H1 (cell line): ENCODE measurements around the gene IL31RA. TPM values are rescaled to one million over a fixed set of nuclear protein-coding genes. Genes with fewer than 3 reads are reported as not detected.

ENCODE experiments used
- BRCA1 ChIP-seq: IDR thresholded peaks from 2 replicates; pipeline ENCODE4 v1.6.1; 2012; ENCODE audit warnings: low read depth, low read length, improper control_type of control experiment
- EGR1 ChIP-seq: IDR thresholded peaks from 2 replicates; pipeline ENCODE4 v1.6.1; 2011; ENCODE audit warnings: low read depth, low read length, borderline replicate concordance
- EP300 ChIP-seq, 2 experiments: IDR thresholded peaks; 1 replicate in 1 of 2; 2 replicates in 1 of 2; pipeline ENCODE4 v1.6.1; 2011 to 2012; ENCODE audit warnings: low read depth in 2 of 2, low read length in 2 of 2, mild to moderate bottlenecking in 2 of 2, borderline replicate concordance in 1 of 2, inconsistent platforms in 1 of 2, moderate library complexity in 1 of 2
- EZH2 ChIP-seq: fragments of 200-600 bp; sonication (generic); IDR thresholded peaks from 2 replicates; pipeline ENCODE4 v1.7.1; 2012; ENCODE audit warnings: low read depth, mild to moderate bottlenecking, moderate library complexity, low read length, inconsistent platforms; ENCODE audit not compliant: severe bottlenecking
- HDAC2 ChIP-seq, 2 experiments: fragments of 300-600 bp in 1 of 2; sonication (generic) in 1 of 2; IDR thresholded peaks; 2 replicates each; pipeline ENCODE4 v1.6.1; 2011 to 2012; ENCODE audit warnings: low read depth in 2 of 2, low read length in 2 of 2, mild to moderate bottlenecking in 2 of 2, moderate library complexity in 2 of 2, borderline replicate concordance in 1 of 2, inconsistent platforms in 1 of 2
- JUN ChIP-seq: IDR thresholded peaks from 2 replicates; pipeline ENCODE4 v1.6.1; 2011; ENCODE audit warnings: low read depth, mild to moderate bottlenecking, improper control_type of control experiment, low read length
- NANOG ChIP-seq: IDR thresholded peaks from 2 replicates; pipeline ENCODE4 v1.6.1; 2011; ENCODE audit warnings: low read length, low read depth, mild to moderate bottlenecking, inconsistent platforms; ENCODE audit not compliant: insufficient read depth, poor library complexity, severe bottlenecking
- NRF1 ChIP-seq: IDR thresholded peaks from 2 replicates; pipeline ENCODE4 v1.6.1; 2011; ENCODE audit warnings: mild to moderate bottlenecking, low read depth, low read length, improper control_type of control experiment
- POLR2A ChIP-seq, 2 experiments: IDR thresholded peaks; 1 replicate in 1 of 2; 2 replicates in 1 of 2; pipeline ENCODE4 v1.6.1; 2011; ENCODE audit warnings: low read depth in 2 of 2, low read length in 2 of 2, mild to moderate bottlenecking in 2 of 2; ENCODE audit errors: control extremely low read depth in 1 of 2
- POU5F1 ChIP-seq: IDR thresholded peaks from 2 replicates; pipeline ENCODE4 v1.6.1; 2011; ENCODE audit warnings: low read depth, mild to moderate bottlenecking, low read length, moderate library complexity
- SP1 ChIP-seq: IDR thresholded peaks from 2 replicates; pipeline ENCODE4 v1.6.1; 2011; ENCODE audit warnings: low read depth, low read length
- polyA plus RNA-seq, 7 experiments: library from polyadenylated mRNA; depleted of rRNA in 3 of 7; stranded (reverse) in 5 of 7; unstranded in 2 of 7; fragments of >200 nt in 5 of 7; fragments of 200-250 nt in 2 of 7; gene quantifications; 1 replicate in 5 of 7; 2 replicates in 1 of 7; 4 replicates in 1 of 7; pipeline versions ENCODE4 v1.2.1 to v1.2.3, GENCODE V29; 2011 to 2013; ENCODE audit warnings: missing spikeins in 2 of 7, mixed read lengths in 2 of 7
- total RNA-seq: library from RNA; stranded (reverse); fragmentation: NEBNext Ultra II Directional; extraction: Animal tissue kit (Norgen Biotek cat#: 25700); gene quantifications from 2 replicates; pipeline ENCODE4 v1.2.1, GENCODE V29; 2021

IL31RA gene
- total and polyA plus RNA-seq, 2 of the 8 experiments (the other 6 are each of a cell fraction or from before 2014, with no cell fraction given): not detected

DNA sequence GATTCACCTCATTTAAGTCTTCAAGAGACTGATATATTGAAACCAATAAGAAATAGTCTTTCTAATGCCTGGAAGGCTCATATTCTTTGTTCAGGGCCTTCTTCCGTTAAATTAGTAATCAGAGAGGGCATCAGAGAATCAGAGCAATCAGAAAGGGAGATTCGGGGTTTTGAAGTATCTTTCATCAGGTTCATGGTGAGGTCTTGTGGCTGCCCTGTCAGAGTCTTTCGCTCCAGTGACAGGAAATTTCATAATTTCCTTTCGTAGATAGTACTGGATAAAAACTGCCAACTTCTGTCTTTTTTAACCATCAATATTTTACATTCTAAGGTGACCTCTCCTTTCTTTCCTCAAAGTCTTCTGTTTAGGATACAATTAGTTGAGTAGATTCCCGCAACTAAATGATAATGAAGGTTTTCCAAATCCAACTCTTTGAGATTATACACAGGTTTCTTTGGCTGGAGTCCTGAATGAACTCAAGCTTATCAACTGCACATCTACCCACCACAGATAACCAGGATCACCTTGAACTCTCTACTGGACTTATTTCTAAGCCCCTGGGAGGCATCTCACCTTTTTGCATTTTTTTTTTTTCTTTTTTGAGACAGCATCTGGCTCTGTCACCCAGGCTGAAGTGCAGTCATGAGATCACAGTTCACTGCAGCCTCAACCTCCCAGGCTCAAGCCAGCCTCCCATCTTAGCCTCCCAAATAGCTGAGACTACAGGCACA is 5.5 kb downstream of the IL31RA start (continued):
- no peak for TF ChIP-seq EP300 (IDR thresholded peaks at IDR 0.05; ENCODE audit: borderline replicate concordance in 1 of 2, low read depth in 2 of 2, low read length in 2 of 2)
- TF ChIP-seq EZH2: no peak
- TF ChIP-seq NANOG: no peak
- no peak for TF ChIP-seq JUN
- TF ChIP-seq POU5F1: no peak
- no peak for TF ChIP-seq BRCA1
- no peak for TF ChIP-seq EGR1
- TF ChIP-seq NRF1: no peak
- TF ChIP-seq SP1: no peak
- TF ChIP-seq POLR2A (IDR thresholded peaks at IDR 0.05; ENCODE audit: control extremely low read depth in 1 of 2, low read depth in 2 of 2, low read length in 2 of 2): no peak
- TF ChIP-seq HDAC2 (IDR thresholded peaks at IDR 0.05; ENCODE audit: borderline replicate concordance in 1 of 2, low read depth in 2 of 2, low read length in 2 of 2): no peak
- TF ChIP-seq, all 59 proteins: peak for 0
